K562 (cell line): ENCODE results near the gene NUP205. TPM values are rescaled to one million over a fixed set of nuclear protein-coding genes. Genes with fewer than 3 reads are reported as not detected.

ENCODE experiments used
- ARID3B ChIP-seq: fragments of 250-450 bp; sonication (Bioruptor Pico); IDR thresholded peaks from 2 replicates; pipeline ENCODE4 v1.4.0; 2020; ENCODE audit warnings: borderline replicate concordance
- HBP1 ChIP-seq: fragments of 450-650 bp; formaldehyde crosslinking; IDR thresholded peaks from 2 replicates; pipeline ENCODE4 v1.4.0; 2022; ENCODE audit warnings: missing genetic modification characterization
- HLTF ChIP-seq: fragments of 450-650 bp; IDR thresholded peaks from 2 replicates; pipeline ENCODE4 v1.6.1; 2016
- HNRNPL ChIP-seq: fragments of 200-400 bp; formaldehyde crosslinking; IDR thresholded peaks from 2 replicates; pipeline ENCODE4 v1.6.1; 2017; ENCODE audit warnings: low read depth, mild to moderate bottlenecking, low read length
- IRF1 ChIP-seq: sonication (generic); formaldehyde crosslinking; IDR thresholded peaks from 2 replicates; pipeline ENCODE4 v1.8.0; 2022; ENCODE audit warnings: missing genetic modification reagents, mild to moderate bottlenecking, borderline replicate concordance
- PTRF ChIP-seq: fragments of 450-650 bp; IDR thresholded peaks from 2 replicates; pipeline ENCODE4 v1.6.1; 2016; ENCODE audit warnings: mild to moderate bottlenecking, missing genetic modification characterization, missing compliant biosample characterization
- RBBP5 ChIP-seq: fragments of 200-600 bp; sonication (generic); IDR thresholded peaks from 2 replicates; pipeline ENCODE4 v1.6.1; 2012; ENCODE audit warnings: borderline replicate concordance, mild to moderate bottlenecking, low read length, control low read depth, inconsistent platforms; ENCODE audit not compliant: insufficient read depth, poor library complexity, severe bottlenecking
- SFPQ ChIP-seq: fragments of 200-400 bp; formaldehyde crosslinking; IDR thresholded peaks from 2 replicates; pipeline ENCODE4 v1.6.1; 2017; ENCODE audit warnings: mild to moderate bottlenecking, low read depth, low read length, moderate library complexity
- SMAD3 ChIP-seq: fragments of 450-650 bp; formaldehyde crosslinking; conservative IDR thresholded peaks from 2 replicates; pipeline ENCODE4 v1.4.0; 2020; ENCODE audit warnings: mild to moderate bottlenecking
- SMC3 ChIP-seq: conservative IDR thresholded peaks from 2 replicates; pipeline ENCODE4 v1.6.1; 2011; ENCODE audit warnings: low read depth, low read length, improper control_type of control experiment; ENCODE audit not compliant: insufficient read depth
- SRSF3 ChIP-seq: fragments of 200-400 bp; formaldehyde crosslinking; IDR thresholded peaks from 2 replicates; pipeline ENCODE4 v1.6.1; 2016; ENCODE audit warnings: mild to moderate bottlenecking, low read length, moderate library complexity; ENCODE audit not compliant: insufficient read depth
- TAF15 ChIP-seq: fragments of 200-400 bp; formaldehyde crosslinking; IDR thresholded peaks from 2 replicates; pipeline ENCODE4 v1.6.1; 2017; ENCODE audit warnings: mild to moderate bottlenecking, low read depth, low read length, moderate library complexity
- TAL1 ChIP-seq: fragments of 450-650 bp; IDR thresholded peaks from 2 replicates; pipeline ENCODE4 v1.6.1; 2016; ENCODE audit warnings: mild to moderate bottlenecking
- ZBTB2 ChIP-seq: fragments of 450-650 bp; IDR thresholded peaks from 2 replicates; pipeline ENCODE4 v1.6.1; 2016; ENCODE audit warnings: antibody characterized with exemption
- ZNF280B ChIP-seq: fragments of 250-450 bp; sonication (Bioruptor Pico); IDR thresholded peaks from 2 replicates; pipeline ENCODE4 v1.5.1; 2021; ENCODE audit warnings: mild to moderate bottlenecking
- ZNF76 ChIP-seq: fragments of 250-450 bp; sonication (Bioruptor Pico); IDR thresholded peaks from 2 replicates; pipeline ENCODE4 v1.4.0; 2020; ENCODE audit warnings: mild to moderate bottlenecking, moderate library complexity, borderline replicate concordance
- polyA plus RNA-seq, 8 experiments: library from polyadenylated mRNA; depleted of rRNA in 4 of 8; stranded (reverse) in 5 of 8; unstranded in 3 of 8; fragments of >200 nt; fragmentation: Nextera tagmentation in 2 of 8; fragmentation: Illumina TruSeq in 1 of 8; extraction: Ambion mirVana in 2 of 8; extraction: Trizol in 1 of 8; gene quantifications; 2 replicates each; pipeline versions ENCODE4 v1.2.1 to v1.2.3, GENCODE V29; 2011 to 2014; ENCODE audit warnings: inconsistent platforms in 1 of 8, missing spikeins in 1 of 8
- total RNA-seq, 7 experiments: library from RNA; depleted of rRNA in 6 of 7; stranded (reverse); fragments of >200 nt in 6 of 7; fragmentation: Illumina TruSeq in 2 of 7; extraction: Trizol in 2 of 7; gene quantifications; 2 replicates each; pipeline versions ENCODE4 v1.2.1 to v1.2.3, GENCODE V29; 2011 to 2021; ENCODE audit warnings: low replicate concordance in 1 of 7

NUP205 gene
- total and polyA plus RNA-seq, 9 of the 15 experiments (the other 6 are each of a cell fraction or from before 2014, with no cell fraction given): 101 to 282 (median 193) TPM

- TF ChIP-seq SFPQ (no peak), SMC3 (no peak), ZBTB2 (peak; percentile 42; the same call in 1 of the 2 replicates), TAL1 (no peak), TAF15 (no peak), HBP1 (CRISPR knock-in tag) (peak; percentile 67; the same call in 1 of the 2 replicates), HNRNPL (no peak), ARID3B (no peak), SMAD3 (CRISPR knock-in tag) (no peak), SRSF3 (no peak), RBBP5 (peak; percentile 5), ZNF76 (CRISPR knock-in tag) (no peak), IRF1 (CRISPR knock-in tag) (no peak), HLTF (peak; percentile 71), ZNF280B (CRISPR knock-in tag) (no peak), PTRF (tag) (no peak)
Observed at GRCh38 chr7:135508883-135509588, 48.7 kb upstream of the NUP205 start (continued).
